K562 (cell line): ENCODE data around the gene CAMK2G. TPM values are rescaled to one million over a fixed set of nuclear protein-coding genes. Genes with fewer than 3 reads are reported as not detected.

ENCODE experiments used
- ATAC-seq: fragments of 200-7000 bp; cut with Tn5 transposase; 3 replicates; pipeline ENCODE4 v1.9.1; 2020; ENCODE audit warnings: moderate library complexity
- BruUV-seq: library from RNA; stranded (reverse); fragments of 400-500 nt; replicated peaks from 2 replicates; lab custom pipeline; 2021; lab: Mats Ljungman, UMichigan
- CTCF ChIA-PET: fragments of 300-600 bp; formaldehyde crosslinking; extraction: SDS; loops from one replicate; lab custom pipeline; 2021; ENCODE audit warnings: low intra/inter-chr PET ratio; lab: Yijun Ruan, JAX
- POLR2A ChIA-PET: fragments of 300-600, 350-650 bp; sonication (Branson Sonifier 250); formaldehyde crosslinking; extraction: SDS; loops from one replicate; lab custom pipeline; 2021; ENCODE audit warnings: antibody characterized with exemption, inconsistent platforms; lab: Yijun Ruan, JAX
- DNase-seq, 4 experiments: peaks; one replicate each; pipeline versions ENCODE4 v3.0.0 to v3.0.0-alpha.2; 2011 to 2018; ENCODE audit warnings: low spot score in 3 of 4, mixed read lengths in 3 of 4; ENCODE audit errors: extremely low read depth in 1 of 4
- FAIRE-seq: peaks from 2 replicates; lab custom pipeline; 2011; peaks lifted over from hg19 to GRCh38; lab: Jason Lieb, UNC
- H2AFZ ChIP-seq: 2 replicates; pipeline ENCODE4 v1.6.0; 2011; ENCODE audit warnings: low read depth, low read length, control low read depth, inconsistent platforms
- H3K27ac ChIP-seq: fragments of 200-600 bp; 3 replicates; pipeline ENCODE4 v1.8.0; 2011; ENCODE audit warnings: low read depth, mild to moderate bottlenecking, control low read depth, inconsistent platforms, low read length, moderate library complexity, mixed read lengths; ENCODE audit errors: extremely low read depth
- H3K27me3 ChIP-seq, 2 experiments: fragments of 300-600 bp in 1 of 2; 2 replicates in 1 of 2; 3 replicates in 1 of 2; pipeline versions ENCODE4 v1.6.0 to v1.8.0; 2011; ENCODE audit warnings: inconsistent platforms in 2 of 2, low read length in 2 of 2, mild to moderate bottlenecking in 1 of 2, mixed read lengths in 1 of 2, moderate library complexity in 1 of 2; ENCODE audit not compliant: control insufficient read depth in 2 of 2, insufficient read depth in 2 of 2
- H3K36me3 ChIP-seq: fragments of 300-600 bp; 3 replicates; pipeline ENCODE4 v1.8.0; 2011; ENCODE audit warnings: mild to moderate bottlenecking, low read length, inconsistent platforms; ENCODE audit not compliant: control insufficient read depth, insufficient read depth
- H3K4me1 ChIP-seq, 2 experiments: fragments of 200-600 bp in 1 of 2; replicated peaks in 1 of 2; 2 replicates in 1 of 2; 3 replicates in 1 of 2; pipeline versions ENCODE4 v1.5.1 to v1.8.0; 2011; ENCODE audit warnings: inconsistent platforms in 2 of 2, low read length in 2 of 2, mild to moderate bottlenecking in 1 of 2, mixed read lengths in 1 of 2, moderate library complexity in 1 of 2; ENCODE audit not compliant: control insufficient read depth in 2 of 2, insufficient read depth in 2 of 2
- H3K4me2 ChIP-seq: 2 replicates; pipeline ENCODE4 v1.6.1; 2011; ENCODE audit warnings: low read length, control low read depth, inconsistent platforms, mixed read lengths; ENCODE audit not compliant: insufficient read depth
- H3K4me3 ChIP-seq: fragments of 200-600 bp; sonication (generic), shearing (Covaris generic); 2 replicates; pipeline ENCODE4 v1.5.1; 2016; ENCODE audit warnings: control low read depth, inconsistent platforms
- H3K79me2 ChIP-seq: fragments of 200-600 bp; 3 replicates; pipeline ENCODE4 v1.8.0; 2011; ENCODE audit warnings: low read length, inconsistent platforms; ENCODE audit not compliant: control insufficient read depth, insufficient read depth
- H3K9ac ChIP-seq, 2 experiments: 2 replicates each; pipeline versions ENCODE4 v1.6.0 to v1.6.1; 2011; ENCODE audit warnings: low read depth in 2 of 2, low read length in 2 of 2, control low read depth in 1 of 2, inconsistent platforms in 1 of 2, mild to moderate bottlenecking in 1 of 2, mixed read lengths in 1 of 2; ENCODE audit not compliant: insufficient read depth in 1 of 2
- H3K9me1 ChIP-seq: one replicate; pipeline ENCODE4 v1.6.0; 2011; ENCODE audit warnings: inconsistent platforms, mild to moderate bottlenecking, low read length, moderate library complexity; ENCODE audit not compliant: control insufficient read depth, insufficient read depth
- H3K9me3 ChIP-seq: replicated peaks from 2 replicates; pipeline ENCODE4 v1.5.1; 2011; ENCODE audit warnings: low read depth, low read length, inconsistent platforms; ENCODE audit not compliant: control insufficient read depth, insufficient read depth
- H4K20me1 ChIP-seq: replicated peaks from 2 replicates; pipeline ENCODE4 v1.6.1; 2011; ENCODE audit warnings: low read length, inconsistent platforms, mixed read lengths; ENCODE audit not compliant: control insufficient read depth, insufficient read depth
- BCOR ChIP-seq: fragments of 450-650 bp; IDR thresholded peaks from 2 replicates; pipeline ENCODE4 v1.6.1; 2016
- E2F3 ChIP-seq: fragments of 250-450 bp; sonication (Bioruptor Pico); IDR thresholded peaks from 2 replicates; pipeline ENCODE4 v1.4.0; 2020; ENCODE audit warnings: mild to moderate bottlenecking
- PHF20 ChIP-seq: fragments of 450-650 bp; IDR thresholded peaks from 2 replicates; pipeline ENCODE4 v1.6.1; 2018; ENCODE audit not compliant: partially characterized antibody
- ZNF121 ChIP-seq: sonication (generic); formaldehyde crosslinking; conservative IDR thresholded peaks from 2 replicates; pipeline ENCODE4 v1.8.0; 2022; ENCODE audit warnings: missing genetic modification reagents
- WGBS: fragments of 100-300 bp; shearing (Covaris generic); methylation state at CpG from one replicate; pipeline ENCODE4 v1.1.6; 2016; ENCODE audit warnings: low coverage, mixed read lengths; ENCODE audit not compliant: insufficient coverage; ENCODE audit errors: missing lambda C conversion rate; 5-methylcytosine and 5-hydroxymethylcytosine counted together
- in situ Hi-C: fragments of 300-500 bp; cut with MboI; formaldehyde crosslinking; loops from 4 replicates; pipeline ENCODE4 v1.15.0; 2018; ENCODE audit warnings: inconsistent platforms, mixed read lengths
- intact Hi-C: fragments of 100-400 bp; cut with micrococcal nuclease; formaldehyde crosslinking; loops from 2 replicates; pipeline ENCODE4 v1.14.2; 2022
- polyA plus RNA-seq, 8 experiments: library from polyadenylated mRNA; depleted of rRNA in 4 of 8; stranded (reverse) in 5 of 8; unstranded in 3 of 8; fragments of >200 nt; fragmentation: Nextera tagmentation in 2 of 8; fragmentation: Illumina TruSeq in 1 of 8; extraction: Ambion mirVana in 2 of 8; extraction: Trizol in 1 of 8; gene quantifications; 2 replicates each; pipeline versions ENCODE4 v1.2.1 to v1.2.3, GENCODE V29; 2011 to 2014; ENCODE audit warnings: inconsistent platforms in 1 of 8, missing spikeins in 1 of 8
- total RNA-seq, 7 experiments: library from RNA; depleted of rRNA in 6 of 7; stranded (reverse); fragments of >200 nt in 6 of 7; fragmentation: Illumina TruSeq in 2 of 7; extraction: Trizol in 2 of 7; gene quantifications; 2 replicates each; pipeline versions ENCODE4 v1.2.1 to v1.2.3, GENCODE V29; 2011 to 2021; ENCODE audit warnings: low replicate concordance in 1 of 7
- TF ChIP-seq, protein P1 (sequence below): sonication (generic); formaldehyde crosslinking; IDR thresholded peaks from 2 replicates; pipeline ENCODE4 v1.8.0; 2022; ENCODE audit warnings: missing genetic modification reagents, mild to moderate bottlenecking, moderate library complexity, borderline replicate concordance

CAMK2G gene
- total and polyA plus RNA-seq, 9 of the 15 experiments (the other 6 are each of a cell fraction or from before 2014, with no cell fraction given): 9.0 to 37.9 (median 32.6) TPM

DNA sequence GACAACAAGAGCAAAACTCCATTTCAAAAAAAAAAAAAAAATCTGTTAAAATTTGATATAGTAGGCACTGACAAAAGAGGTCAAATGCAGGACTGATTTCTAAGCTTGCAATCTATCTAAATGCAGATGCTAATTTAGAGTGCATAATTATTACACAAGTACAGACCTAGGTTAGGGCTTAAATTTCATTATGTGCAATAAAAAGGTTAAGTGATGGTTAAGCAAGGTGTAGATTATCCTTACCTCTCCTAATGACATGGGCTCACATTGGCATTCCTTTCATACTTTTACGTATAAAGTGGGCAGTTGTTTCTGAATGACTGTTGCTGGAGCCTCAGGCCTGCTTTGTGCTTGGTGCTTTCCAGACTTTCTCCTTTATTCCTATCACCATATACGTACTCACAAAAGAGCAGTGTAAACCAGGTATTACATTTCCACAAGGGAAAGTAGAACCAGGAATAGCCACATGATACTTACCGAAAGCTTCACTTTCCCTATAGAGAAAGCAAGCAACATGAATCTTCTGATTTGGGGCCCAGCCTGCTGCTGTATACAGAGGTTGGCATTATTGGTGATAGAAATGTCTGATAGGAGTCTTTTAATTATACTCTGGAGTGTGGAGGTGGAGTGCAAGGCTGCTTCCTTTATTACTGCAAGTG lies 94.7 kb downstream of the CAMK2G start (continued):
- TF ChIP-seq, protein P1, sequence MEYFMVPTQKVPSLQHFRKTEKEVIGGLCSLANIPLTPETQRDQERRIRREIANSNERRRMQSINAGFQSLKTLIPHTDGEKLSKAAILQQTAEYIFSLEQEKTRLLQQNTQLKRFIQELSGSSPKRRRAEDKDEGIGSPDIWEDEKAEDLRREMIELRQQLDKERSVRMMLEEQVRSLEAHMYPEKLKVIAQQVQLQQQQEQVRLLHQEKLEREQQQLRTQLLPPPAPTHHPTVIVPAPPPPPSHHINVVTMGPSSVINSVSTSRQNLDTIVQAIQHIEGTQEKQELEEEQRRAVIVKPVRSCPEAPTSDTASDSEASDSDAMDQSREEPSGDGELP (CRISPR knock-in tag): no peak

- H2AFZ ChIP-seq: no peak overlapping the region
- no peaks in the 10 kb centered on the region for H3K9me1 ChIP-seq
- H3K4me1 ChIP-seq: peaks cover 21 to 23% of the 10 kb centered on the region in 2 experiments
- FAIRE-seq: no peak
- H4K20me1 ChIP-seq: peaks cover 13% of the 10 kb centered on the region
- H3K9me3 ChIP-seq: no peaks in the 10 kb centered on the region
- DNase-seq: no peak
- ChIA-PET CTCF (interaction anchor here (0.6 kb wide), 1 partner anchor 161 kb away, joined by 4 read pairs; no protein-coding TSS in a partner anchor), POLR2A (interaction anchor here (0.6 to 6.2 kb wide), 7 partner anchors 8 to 337 kb away, joined by 3 to 113 read pairs (median 5); a partner anchor contains a TSS)
- H3K36me3 ChIP-seq: peaks cover 62% of the 10 kb centered on the region
- H3K27ac ChIP-seq: no peak overlapping the region
- peaks cover 94% of the 10 kb centered on the region for H3K79me2 ChIP-seq
- no peaks in the 10 kb centered on the region for H3K27me3 ChIP-seq
- 96% methylated on average over 4 of the region's 5 CpGs for WGBS
- H3K4me2 ChIP-seq: no peak overlapping the region
- TF ChIP-seq ZNF121 (peak; percentile 62), PHF20 (no peak), E2F3 (CRISPR knock-in tag) (no peak), BCOR (peak; percentile 15; the same call in 1 of the 2 replicates)
- H3K4me3 ChIP-seq: no peak overlapping the region
- H3K9ac ChIP-seq: no peak overlapping the region
- no TSS peak for BruUV-seq
- intact Hi-C loops (no loop called here), in situ Hi-C loops (loop anchor here (5.0 to 10.0 kb wide), 2 partner anchors 98 to 124 kb away; partner anchors contain the start of gene SYNPO2L)
- ATAC-seq: no peak
These were observed 95.3 kb downstream of the CAMK2G start for GRCh38 chr10:73779018-73779417.
